ENCODE data around the gene MYADML2. TPM values are rescaled to one million over a fixed set of nuclear protein-coding genes. Genes with fewer than 3 reads are reported as not detected.

The MYADML2 gene
- total RNA-seq, 2 donors from 2014 or later, result 0.27 TPM; not detected in 1

- no peaks in the 10 kb centered on the region for H3K9me3 ChIP-seq
- H3K36me3 ChIP-seq, result no peaks in the 10 kb centered on the region
- no peak overlapping the region for H3K27ac ChIP-seq
- H3K4me3 ChIP-seq, result no peak overlapping the region
- H3K9ac ChIP-seq (ENCODE audit: low read depth in 2 of 2, low read length in 2 of 2), result no peak overlapping the region
- H3K27me3 ChIP-seq, result peaks cover 4% of the 10 kb centered on the region
- intact Hi-C loops (cut with DNase I), result no loop called here
- DNase-seq, result no peak
- TF ChIP-seq CTCF (IDR thresholded peaks at IDR 0.05), result no peak
- H3K4me1 ChIP-seq, result no peaks in the 10 kb centered on the region
Observed at GRCh38 chr17:81899514-81900166, 47.4 kb downstream of the MYADML2 start.

GRCh38 chr17:81898885-81899284 lies 48.1 kb downstream of the MYADML2 start:
- H3K9ac ChIP-seq (ENCODE audit: low read depth in 2 of 2, low read length in 2 of 2), result no peak overlapping the region
- no peak for DNase-seq
- no peaks in the 10 kb centered on the region for H3K4me1 ChIP-seq
- H3K36me3 ChIP-seq, result no peaks in the 10 kb centered on the region
- no peak overlapping the region for H3K4me3 ChIP-seq
- intact Hi-C loops (cut with DNase I), result no loop called here
- peaks cover 4% of the 10 kb centered on the region for H3K27me3 ChIP-seq
- H3K27ac ChIP-seq, result no peak overlapping the region
- no peak for TF ChIP-seq CTCF (IDR thresholded peaks at IDR 0.05)
- no peaks in the 10 kb centered on the region for H3K9me3 ChIP-seq

- H3K9me3 ChIP-seq, result no peaks in the 10 kb centered on the region
- H3K9ac ChIP-seq (ENCODE audit: low read depth in 2 of 2, low read length in 2 of 2), result no peak overlapping the region
- intact Hi-C loops (cut with DNase I), result no loop called here
- no peak for TF ChIP-seq CTCF (IDR thresholded peaks at IDR 0.05)
- H3K27me3 ChIP-seq, result peaks cover 4% of the 10 kb centered on the region
- no peak overlapping the region for H3K27ac ChIP-seq
- H3K36me3 ChIP-seq, result no peaks in the 10 kb centered on the region
- no peak for DNase-seq
- H3K4me3 ChIP-seq, result no peak overlapping the region
- no peaks in the 10 kb centered on the region for H3K4me1 ChIP-seq
Observed at GRCh38 chr17:81898029-81898866, 48.8 kb downstream of the MYADML2 start.

- peaks cover 1% of the 10 kb centered on the region for H3K4me1 ChIP-seq
- intact Hi-C loops (cut with DNase I), result no loop called here
- no peak for TF ChIP-seq CTCF (IDR thresholded peaks at IDR 0.05)
- DNase-seq, result no peak
- H3K36me3 ChIP-seq, result no peaks in the 10 kb centered on the region
- no peaks in the 10 kb centered on the region for H3K27me3 ChIP-seq
- no peak overlapping the region for H3K9ac ChIP-seq (ENCODE audit: low read depth in 2 of 2, low read length in 2 of 2)
- no peak overlapping the region for H3K4me3 ChIP-seq
- no peak overlapping the region for H3K27ac ChIP-seq
- no peaks in the 10 kb centered on the region for H3K9me3 ChIP-seq
Observed at GRCh38 chr17:81895400-81895799, 51.6 kb downstream of the MYADML2 start.

GRCh38 chr17:81891303-81891552 lies 55.8 kb downstream of the MYADML2 start:
- H3K27me3 ChIP-seq, result no peaks in the 10 kb centered on the region
- no peak for TF ChIP-seq CTCF (IDR thresholded peaks at IDR 0.05)
- peak overlapping the region; percentile 57 for H3K27ac ChIP-seq
- peaks cover 5% of the 10 kb centered on the region for H3K4me1 ChIP-seq
- no peaks in the 10 kb centered on the region for H3K9me3 ChIP-seq
- peak overlapping the region; percentile 94 for H3K4me3 ChIP-seq
- intact Hi-C loops (cut with DNase I), result no loop called here
- DNase-seq, result no peak
- peaks cover 15% of the 10 kb centered on the region for H3K36me3 ChIP-seq
- peak overlapping the region in 1 of 2 donors; percentile 91 for H3K9ac ChIP-seq (ENCODE audit: low read depth in 2 of 2, low read length in 2 of 2)
